Measurements from ENCODE around the gene RTKN. TPM values are rescaled to one million over a fixed set of nuclear protein-coding genes. Genes with fewer than 3 reads are reported as not detected.
A peak's percentile ranks its signal among the peaks of the same experiment; 100 is the strongest.

RTKN gene
- total and polyA plus RNA-seq, 2 of the 13 experiments (the other 11 are each of a cell fraction or from before 2014, with no cell fraction given), result 159 to 166 TPM

DNA sequence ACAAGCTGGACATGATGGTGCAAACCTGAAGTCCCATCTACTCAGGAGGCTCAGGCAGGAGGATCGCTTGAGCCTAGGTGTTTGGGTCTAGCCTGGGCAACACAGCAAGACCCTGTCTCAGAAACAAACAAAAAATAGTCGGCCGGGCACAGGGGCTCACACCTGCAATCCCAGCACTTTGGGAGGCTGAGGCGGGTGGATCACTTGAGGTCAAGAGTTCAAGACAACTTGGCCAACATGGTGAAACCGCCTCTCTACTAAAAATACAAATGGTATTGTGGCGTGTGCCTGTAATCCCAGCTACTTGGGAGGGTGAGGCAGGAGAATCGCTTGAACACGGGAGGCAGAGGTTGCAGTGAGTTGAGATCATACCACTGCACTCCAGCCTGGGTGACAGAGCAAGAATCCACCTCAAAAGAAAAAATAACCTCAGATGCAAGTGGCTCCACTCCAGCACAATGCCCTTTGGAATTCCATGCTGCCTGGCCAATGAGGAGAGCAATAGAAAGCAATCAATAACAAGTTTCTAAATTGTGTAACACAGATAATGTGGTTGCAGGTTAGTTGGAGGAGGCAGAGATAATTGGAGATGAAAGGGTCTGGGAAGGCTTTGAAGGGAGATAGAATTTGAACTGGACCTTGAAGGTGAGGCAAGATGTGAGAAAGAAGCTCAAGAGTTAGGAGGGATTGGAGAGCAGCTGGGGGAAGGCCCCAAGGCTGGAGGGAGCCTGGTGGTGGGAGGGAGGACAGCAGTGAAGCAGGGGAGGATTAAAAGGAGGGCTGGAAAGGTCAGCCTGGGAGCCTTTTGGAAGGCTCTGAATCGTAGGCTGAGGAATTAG is 47.1 kb upstream of the RTKN start (continued):
- TF ChIP-seq, protein P1, sequence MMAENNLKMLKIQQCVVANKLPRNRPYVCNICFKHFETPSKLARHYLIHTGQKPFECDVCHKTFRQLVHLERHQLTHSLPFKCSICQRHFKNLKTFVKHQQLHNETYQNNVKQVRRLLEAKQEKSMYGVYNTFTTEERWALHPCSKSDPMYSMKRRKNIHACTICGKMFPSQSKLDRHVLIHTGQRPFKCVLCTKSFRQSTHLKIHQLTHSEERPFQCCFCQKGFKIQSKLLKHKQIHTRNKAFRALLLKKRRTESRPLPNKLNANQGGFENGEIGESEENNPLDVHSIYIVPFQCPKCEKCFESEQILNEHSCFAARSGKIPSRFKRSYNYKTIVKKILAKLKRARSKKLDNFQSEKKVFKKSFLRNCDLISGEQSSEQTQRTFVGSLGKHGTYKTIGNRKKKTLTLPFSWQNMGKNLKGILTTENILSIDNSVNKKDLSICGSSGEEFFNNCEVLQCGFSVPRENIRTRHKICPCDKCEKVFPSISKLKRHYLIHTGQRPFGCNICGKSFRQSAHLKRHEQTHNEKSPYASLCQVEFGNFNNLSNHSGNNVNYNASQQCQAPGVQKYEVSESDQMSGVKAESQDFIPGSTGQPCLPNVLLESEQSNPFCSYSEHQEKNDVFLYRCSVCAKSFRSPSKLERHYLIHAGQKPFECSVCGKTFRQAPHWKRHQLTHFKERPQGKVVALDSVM (CRISPR knock-in tag; IDR thresholded peaks at IDR 0.05), result peak; percentile 88; the same call in 1 of the 2 replicates
- TF ChIP-seq ZNF703 (CRISPR knock-in tag; IDR thresholded peaks at IDR 0.05; ENCODE audit: borderline replicate concordance), result no peak
- TF ChIP-seq CAMTA2 (CRISPR knock-in tag; IDR thresholded peaks at IDR 0.05; ENCODE audit: borderline replicate concordance), result no peak
- TF ChIP-seq, protein P2, sequence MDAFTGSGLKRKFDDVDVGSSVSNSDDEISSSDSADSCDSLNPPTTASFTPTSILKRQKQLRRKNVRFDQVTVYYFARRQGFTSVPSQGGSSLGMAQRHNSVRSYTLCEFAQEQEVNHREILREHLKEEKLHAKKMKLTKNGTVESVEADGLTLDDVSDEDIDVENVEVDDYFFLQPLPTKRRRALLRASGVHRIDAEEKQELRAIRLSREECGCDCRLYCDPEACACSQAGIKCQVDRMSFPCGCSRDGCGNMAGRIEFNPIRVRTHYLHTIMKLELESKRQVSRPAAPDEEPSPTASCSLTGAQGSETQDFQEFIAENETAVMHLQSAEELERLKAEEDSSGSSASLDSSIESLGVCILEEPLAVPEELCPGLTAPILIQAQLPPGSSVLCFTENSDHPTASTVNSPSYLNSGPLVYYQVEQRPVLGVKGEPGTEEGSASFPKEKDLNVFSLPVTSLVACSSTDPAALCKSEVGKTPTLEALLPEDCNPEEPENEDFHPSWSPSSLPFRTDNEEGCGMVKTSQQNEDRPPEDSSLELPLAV (CRISPR knock-in tag; conservative IDR thresholded peaks at IDR 0.05; ENCODE audit: low read depth), result peak; percentile 65; the same call in 1 of the 2 replicates
- peak; percentile 95 for TF ChIP-seq CEBPG (CRISPR knock-in tag; IDR thresholded peaks at IDR 0.05)
- TF ChIP-seq CCAR2 (optimal IDR thresholded peaks at IDR 0.05; ENCODE audit: low read depth, low read length), result no peak
- TF ChIP-seq, protein P3, sequence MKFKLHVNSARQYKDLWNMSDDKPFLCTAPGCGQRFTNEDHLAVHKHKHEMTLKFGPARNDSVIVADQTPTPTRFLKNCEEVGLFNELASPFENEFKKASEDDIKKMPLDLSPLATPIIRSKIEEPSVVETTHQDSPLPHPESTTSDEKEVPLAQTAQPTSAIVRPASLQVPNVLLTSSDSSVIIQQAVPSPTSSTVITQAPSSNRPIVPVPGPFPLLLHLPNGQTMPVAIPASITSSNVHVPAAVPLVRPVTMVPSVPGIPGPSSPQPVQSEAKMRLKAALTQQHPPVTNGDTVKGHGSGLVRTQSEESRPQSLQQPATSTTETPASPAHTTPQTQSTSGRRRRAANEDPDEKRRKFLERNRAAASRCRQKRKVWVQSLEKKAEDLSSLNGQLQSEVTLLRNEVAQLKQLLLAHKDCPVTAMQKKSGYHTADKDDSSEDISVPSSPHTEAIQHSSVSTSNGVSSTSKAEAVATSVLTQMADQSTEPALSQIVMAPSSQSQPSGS (CRISPR knock-in tag; IDR thresholded peaks at IDR 0.05), result 0 out of 2 replicates have a peak, but pooled peaks have one; percentile 78
- peak; percentile 88 for TF ChIP-seq HDAC1 (CRISPR knock-in tag; IDR thresholded peaks at IDR 0.05)
- TF ChIP-seq ZSCAN9 (CRISPR knock-in tag; IDR thresholded peaks at IDR 0.05; ENCODE audit: borderline replicate concordance), result 0 out of 2 replicates have a peak, but pooled peaks have one; percentile 65
- TF ChIP-seq, protein P4, sequence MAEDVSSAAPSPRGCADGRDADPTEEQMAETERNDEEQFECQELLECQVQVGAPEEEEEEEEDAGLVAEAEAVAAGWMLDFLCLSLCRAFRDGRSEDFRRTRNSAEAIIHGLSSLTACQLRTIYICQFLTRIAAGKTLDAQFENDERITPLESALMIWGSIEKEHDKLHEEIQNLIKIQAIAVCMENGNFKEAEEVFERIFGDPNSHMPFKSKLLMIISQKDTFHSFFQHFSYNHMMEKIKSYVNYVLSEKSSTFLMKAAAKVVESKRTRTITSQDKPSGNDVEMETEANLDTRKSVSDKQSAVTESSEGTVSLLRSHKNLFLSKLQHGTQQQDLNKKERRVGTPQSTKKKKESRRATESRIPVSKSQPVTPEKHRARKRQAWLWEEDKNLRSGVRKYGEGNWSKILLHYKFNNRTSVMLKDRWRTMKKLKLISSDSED (CRISPR knock-in tag; IDR thresholded peaks at IDR 0.05), result no peak
- no peak for TF ChIP-seq ZNF12 (CRISPR knock-in tag; IDR thresholded peaks at IDR 0.05)
- no peak for TF ChIP-seq SMAD9 (CRISPR knock-in tag; IDR thresholded peaks at IDR 0.05)
